ENCODE data around the gene RPL34. TPM values are rescaled to one million over a fixed set of nuclear protein-coding genes. Genes with fewer than 3 reads are reported as not detected.

Gene RPL34
- total RNA-seq, 2 donors from 2014 or later: 712 to 767 TPM

GRCh38 chr4:108637856-108638255 is 17.5 kb downstream of the RPL34 start:
- Mint-ChIP-seq H3K27me3 (no peaks in the 10 kb centered on the region), H3K9me3 (no peaks in the 10 kb centered on the region), H3K4me3 (no peak overlapping the region), H3K4me1 (ENCODE audit: low read depth in 2 of 2) (peaks cover 0 to 3% of the 10 kb centered on the region in 2 donors), H3K27ac (no peak overlapping the region), H3K36me3 (peaks cover 11% of the 10 kb centered on the region)
- ATAC-seq (no peak), DNase-seq (ENCODE audit: low spot score) (no peak)

GRCh38 chr4:108644237-108644636 is 23.9 kb downstream of the RPL34 start:
- Mint-ChIP-seq H3K9me3 (no peaks in the 10 kb centered on the region), H3K4me1 (ENCODE audit: low read depth in 2 of 2) (peaks cover 0 to under 1% of the 10 kb centered on the region in 2 donors), H3K36me3 (no peaks in the 10 kb centered on the region), H3K27me3 (peaks cover 0 to 3% of the 10 kb centered on the region in 2 donors), H3K27ac (no peak overlapping the region), H3K4me3 (no peak overlapping the region)
- DNase-seq (ENCODE audit: low spot score) (no peak), ATAC-seq (no peak)

DNA sequence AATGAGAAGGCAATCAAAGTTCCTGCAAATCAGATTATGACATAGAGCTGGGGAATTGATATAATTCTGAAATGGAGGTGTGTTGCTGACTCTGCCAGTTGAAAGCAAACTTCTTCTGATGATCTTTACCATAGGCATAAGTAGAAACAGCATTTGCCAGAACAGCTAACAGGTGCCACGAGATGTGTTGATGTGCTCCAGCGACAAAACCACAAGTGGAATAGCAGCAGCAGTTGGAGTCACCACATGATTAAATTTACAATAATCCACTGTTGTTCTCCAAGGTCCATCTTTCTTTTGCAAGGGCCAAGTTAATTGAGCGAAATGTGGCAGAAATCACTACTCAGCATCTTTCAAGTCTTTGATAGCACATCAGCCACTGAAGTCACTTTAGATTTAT is 26.3 kb downstream of the RPL34 start:
- Mint-ChIP-seq H3K4me1 (ENCODE audit: low read depth in 2 of 2) (peaks cover 9 to 14% of the 10 kb centered on the region in 2 donors), H3K36me3 (peaks cover 5% of the 10 kb centered on the region), H3K27me3 (peaks cover 0 to 3% of the 10 kb centered on the region in 2 donors), H3K27ac (no peak overlapping the region), H3K4me3 (no peak overlapping the region), H3K9me3 (no peaks in the 10 kb centered on the region)
- ATAC-seq: no peak
- no peak for DNase-seq (ENCODE audit: low spot score)

GRCh38 chr4:108649863-108650211 is 29.5 kb downstream of the RPL34 start:
- peak overlapping the region; percentile 90 to 99 for H3K27ac Mint-ChIP-seq

GRCh38 chr4:108650212-108651013 is 30.0 kb downstream of the RPL34 start, which contains the start of gene OSTC:
Gene OSTC (plus strand): TSS chr4:108650599. CDS start chr4:108650656, 57 bp downstream.
- Mint-ChIP-seq H3K4me3 (peak within 1 kb of the TSS; percentile 94), H3K4me1 (ENCODE audit: low read depth in 2 of 2) (peaks cover 26 to 34% of the 10 kb centered on the region in 2 donors), H3K36me3 (peaks cover 17% of the 10 kb centered on the region), H3K27ac (peak within 1 kb of the TSS; percentile 90 to 99), H3K27me3 (peaks cover 0 to 3% of the 10 kb centered on the region in 2 donors), H3K9me3 (no peaks in the 10 kb centered on the region)
- ATAC-seq (peak; percentile 94 to 97), DNase-seq (ENCODE audit: low spot score) (peak; percentile 94)

More at GRCh38 chr4:108649863-108650211, 29.5 kb downstream of the RPL34 start:
- Mint-ChIP-seq H3K4me3 (peak overlapping the region; percentile 94), H3K4me1 (ENCODE audit: low read depth in 2 of 2) (peaks cover 26 to 34% of the 10 kb centered on the region in 2 donors), H3K27me3 (peaks cover 0 to 3% of the 10 kb centered on the region in 2 donors), H3K9me3 (no peaks in the 10 kb centered on the region), H3K36me3 (peaks cover 17% of the 10 kb centered on the region)
- ATAC-seq (no peak), DNase-seq (ENCODE audit: low spot score) (no peak)

- H3K27ac Mint-ChIP-seq: peak overlapping the region; percentile 90 to 99
- peak overlapping the region; percentile 94 for H3K4me3 Mint-ChIP-seq
- peaks cover 0 to 3% of the 10 kb centered on the region in 2 donors for H3K27me3 Mint-ChIP-seq
- peaks cover 26 to 34% of the 10 kb centered on the region in 2 donors for H3K4me1 Mint-ChIP-seq (ENCODE audit: low read depth in 2 of 2)
- H3K36me3 Mint-ChIP-seq: peaks cover 17% of the 10 kb centered on the region
- H3K9me3 Mint-ChIP-seq: no peaks in the 10 kb centered on the region
- ATAC-seq: no peak
- no peak for DNase-seq (ENCODE audit: low spot score)
Measured at GRCh38 chr4:108651014-108651791, 30.8 kb downstream of the RPL34 start.

GRCh38 chr4:108662629-108663028 is 42.3 kb downstream of the RPL34 start:
- Mint-ChIP-seq H3K4me3 (no peak overlapping the region), H3K36me3 (peaks cover 14% of the 10 kb centered on the region), H3K27ac (no peak overlapping the region), H3K4me1 (ENCODE audit: low read depth in 2 of 2) (peaks cover 0 to 5% of the 10 kb centered on the region in 2 donors), H3K27me3 (no peaks in the 10 kb centered on the region), H3K9me3 (no peaks in the 10 kb centered on the region)
- ATAC-seq: no peak
- no peak for DNase-seq (ENCODE audit: low spot score)

DNA sequence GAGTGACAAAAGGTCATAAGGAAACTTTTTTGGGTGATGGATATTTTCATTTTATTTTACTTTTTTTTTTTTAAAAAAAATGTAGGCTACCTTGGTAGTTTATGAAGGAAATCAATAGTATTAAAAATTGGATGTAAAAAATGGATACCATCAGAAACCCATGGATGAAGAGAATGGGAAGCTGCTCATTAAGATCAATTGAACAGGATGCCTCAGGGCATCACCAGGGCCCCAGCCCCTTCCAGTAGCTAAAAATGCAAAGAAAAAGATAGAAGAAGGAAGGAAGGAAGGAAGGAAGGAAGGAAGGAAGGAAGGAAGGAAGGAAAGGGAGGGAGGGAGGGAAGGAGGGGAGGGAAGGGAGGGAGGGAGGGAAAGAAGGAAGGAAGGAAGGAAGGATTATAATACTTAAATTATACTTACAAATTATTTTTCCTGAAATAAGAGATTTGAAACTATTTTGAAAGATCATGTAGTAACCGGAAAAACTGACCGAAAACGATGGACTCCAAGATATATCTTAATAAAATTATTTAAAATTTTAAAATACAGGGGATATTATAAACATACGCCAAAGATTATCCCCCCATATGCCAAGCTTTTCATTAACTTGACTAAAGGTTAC is 54.1 kb downstream of the RPL34 start:
- DNase-seq (ENCODE audit: low spot score) (no peak), ATAC-seq (no peak)
- Mint-ChIP-seq H3K27me3 (no peaks in the 10 kb centered on the region), H3K36me3 (peaks cover 10% of the 10 kb centered on the region), H3K4me1 (ENCODE audit: low read depth in 2 of 2) (no peaks in the 10 kb centered on the region), H3K27ac (no peak overlapping the region), H3K4me3 (no peak overlapping the region), H3K9me3 (no peaks in the 10 kb centered on the region)

Other genes starting within 250 kb of the RPL34 start
- gene OSTC, start 30.0 kb downstream of the RPL34 start, total RNA-seq: 10 to 100 TPM; 62.8 to 81.9 TPM
- not detected for gene ETNPPL, start 142.5 kb downstream of the RPL34 start, total RNA-seq

All from natural killer cell treated with Interleukin-12 subunit alpha and Interleukin-12 subunit beta and Interleukin-15 and Interleukin-18, amount 100 ng/mL, for 72 hours (primary cell).